ENCODE results near the gene A4GNT.

Gene A4GNT

GRCh38 chr3:138112362-138112761 is 19.8 kb downstream of the A4GNT start:
- no peak overlapping the region for H3K4me2 ChIP-seq (ENCODE audit: low read depth, low read length, poor library complexity, severe bottlenecking)
- no peak overlapping the region for H3K4me3 ChIP-seq (ENCODE audit: low read length, poor library complexity, severe bottlenecking)
- H3K9me3 ChIP-seq (ENCODE audit: insufficient read depth, low read depth, low read length): no peaks in the 10 kb centered on the region
- TF ChIP-seq CTCF (conservative IDR thresholded peaks at IDR 0.05; ENCODE audit: low read length): no peak
- TF ChIP-seq EZH2phosphoT487 (IDR thresholded peaks at IDR 0.05; ENCODE audit: borderline replicate concordance): no peak
- no peaks in the 10 kb centered on the region for H3K27me3 ChIP-seq (ENCODE audit: insufficient read depth, low read length, poor library complexity, severe bottlenecking)
- no peak overlapping the region for H3K9ac ChIP-seq (ENCODE audit: low read depth, low read length, poor library complexity, severe bottlenecking)
- peaks cover 12% of the 10 kb centered on the region for H3K4me1 ChIP-seq (ENCODE audit: insufficient read depth, low read length, poor library complexity, severe bottlenecking)
- H2AFZ ChIP-seq (ENCODE audit: low read length): no peak overlapping the region
- H4K20me1 ChIP-seq (ENCODE audit: insufficient read depth, low read length, poor library complexity, severe bottlenecking): no peaks in the 10 kb centered on the region
- H3F3A ChIP-seq (ENCODE audit: low read depth): no peaks in the 10 kb centered on the region
- no peaks in the 10 kb centered on the region for H3K9me2 ChIP-seq (replicated peaks; ENCODE audit: low read depth, low read length)
- H3K79me2 ChIP-seq (ENCODE audit: insufficient read depth, low read length): peaks cover 11% of the 10 kb centered on the region; the same call in 1 of the 2 replicates
- H3K36me3 ChIP-seq (ENCODE audit: insufficient read depth, low read length): no peaks in the 10 kb centered on the region

GRCh38 chr3:138105598-138105997 is 26.6 kb downstream of the A4GNT start:
- no peak overlapping the region for H2AFZ ChIP-seq (ENCODE audit: low read length)
- no peak for TF ChIP-seq CTCF (conservative IDR thresholded peaks at IDR 0.05; ENCODE audit: low read length)
- TF ChIP-seq EZH2phosphoT487 (IDR thresholded peaks at IDR 0.05; ENCODE audit: borderline replicate concordance): no peak
- no peaks in the 10 kb centered on the region for H4K20me1 ChIP-seq (ENCODE audit: insufficient read depth, low read length, poor library complexity, severe bottlenecking)
- H3K4me1 ChIP-seq (ENCODE audit: insufficient read depth, low read length, poor library complexity, severe bottlenecking): no peaks in the 10 kb centered on the region
- H3K9me2 ChIP-seq (replicated peaks; ENCODE audit: low read depth, low read length): no peaks in the 10 kb centered on the region
- no peak overlapping the region for H3K4me3 ChIP-seq (ENCODE audit: low read length, poor library complexity, severe bottlenecking)
- no peaks in the 10 kb centered on the region for H3K27me3 ChIP-seq (ENCODE audit: insufficient read depth, low read length, poor library complexity, severe bottlenecking)
- peaks cover 10% of the 10 kb centered on the region; the same call in 1 of the 2 replicates for H3K36me3 ChIP-seq (ENCODE audit: insufficient read depth, low read length)
- H3F3A ChIP-seq (ENCODE audit: low read depth): no peaks in the 10 kb centered on the region
- H3K79me2 ChIP-seq (ENCODE audit: insufficient read depth, low read length): no peaks in the 10 kb centered on the region
- no peaks in the 10 kb centered on the region for H3K9me3 ChIP-seq (ENCODE audit: insufficient read depth, low read depth, low read length)
- H3K9ac ChIP-seq (ENCODE audit: low read depth, low read length, poor library complexity, severe bottlenecking): no peak overlapping the region
- no peak overlapping the region for H3K4me2 ChIP-seq (ENCODE audit: low read depth, low read length, poor library complexity, severe bottlenecking)

DNA sequence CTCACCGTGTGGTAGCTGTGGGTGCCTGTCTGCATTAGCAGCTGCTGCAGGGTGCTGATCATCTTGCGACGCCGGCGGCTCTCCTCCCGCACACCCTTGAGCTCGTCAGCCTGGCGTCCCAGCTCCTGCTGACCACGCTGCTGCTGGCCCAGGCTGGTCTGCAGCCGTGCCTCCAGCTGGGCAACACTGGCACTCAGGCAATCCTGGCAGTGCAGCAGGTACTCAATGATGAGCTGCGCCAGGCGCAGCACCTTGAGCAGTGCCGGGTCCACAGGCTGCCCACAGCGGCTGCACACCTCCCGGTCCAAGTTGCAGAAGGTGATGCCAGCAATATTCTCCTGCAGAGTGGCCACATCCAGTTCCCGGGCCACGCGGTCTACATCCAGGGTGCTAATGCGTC is 28.7 kb downstream of the A4GNT start:
- no peaks in the 10 kb centered on the region for H3K9me2 ChIP-seq (replicated peaks; ENCODE audit: low read depth, low read length)
- no peak overlapping the region for H3K4me3 ChIP-seq (ENCODE audit: low read length, poor library complexity, severe bottlenecking)
- no peaks in the 10 kb centered on the region for H3K9me3 ChIP-seq (ENCODE audit: insufficient read depth, low read depth, low read length)
- H2AFZ ChIP-seq (ENCODE audit: low read length): no peak overlapping the region
- no peaks in the 10 kb centered on the region for H3K27me3 ChIP-seq (ENCODE audit: insufficient read depth, low read length, poor library complexity, severe bottlenecking)
- H3K36me3 ChIP-seq (ENCODE audit: insufficient read depth, low read length): peaks cover 13% of the 10 kb centered on the region; the same call in 1 of the 2 replicates
- no peaks in the 10 kb centered on the region for H4K20me1 ChIP-seq (ENCODE audit: insufficient read depth, low read length, poor library complexity, severe bottlenecking)
- no peaks in the 10 kb centered on the region for H3F3A ChIP-seq (ENCODE audit: low read depth)
- no peak overlapping the region for H3K4me2 ChIP-seq (ENCODE audit: low read depth, low read length, poor library complexity, severe bottlenecking)
- H3K9ac ChIP-seq (ENCODE audit: low read depth, low read length, poor library complexity, severe bottlenecking): no peak overlapping the region
- no peaks in the 10 kb centered on the region for H3K79me2 ChIP-seq (ENCODE audit: insufficient read depth, low read length)
- H3K4me1 ChIP-seq (ENCODE audit: insufficient read depth, low read length, poor library complexity, severe bottlenecking): no peaks in the 10 kb centered on the region
- TF ChIP-seq CTCF (conservative IDR thresholded peaks at IDR 0.05; ENCODE audit: low read length): no peak
- TF ChIP-seq EZH2phosphoT487 (IDR thresholded peaks at IDR 0.05; ENCODE audit: borderline replicate concordance): no peak

Data from Loucy (cell line).